Inflammatory macrophage treated with lipopolysaccharide for 4 hours (primary cell): ENCODE data around the gene ARHGAP6.

Experiments used
- DNase-seq: peaks from one replicate; pipeline ENCODE4 v3.0.0-alpha.2; 2020

Gene ARHGAP6

GRCh38 chrX:11342673-11343072 lies 323.0 kb downstream of the ARHGAP6 start:
- DNase-seq: peak; percentile 37

- DNase-seq: peak; percentile 91
These were observed 324.2 kb downstream of the ARHGAP6 start for GRCh38 chrX:11341274-11342201.

- DNase-seq: no peak
These were observed 328.3 kb downstream of the ARHGAP6 start for GRCh38 chrX:11337292-11338009.

GRCh38 chrX:11336201-11336600 lies 329.5 kb downstream of the ARHGAP6 start:
- DNase-seq: no peak

GRCh38 chrX:11334165-11334564 lies 331.6 kb downstream of the ARHGAP6 start:
- DNase-seq: no peak

DNA sequence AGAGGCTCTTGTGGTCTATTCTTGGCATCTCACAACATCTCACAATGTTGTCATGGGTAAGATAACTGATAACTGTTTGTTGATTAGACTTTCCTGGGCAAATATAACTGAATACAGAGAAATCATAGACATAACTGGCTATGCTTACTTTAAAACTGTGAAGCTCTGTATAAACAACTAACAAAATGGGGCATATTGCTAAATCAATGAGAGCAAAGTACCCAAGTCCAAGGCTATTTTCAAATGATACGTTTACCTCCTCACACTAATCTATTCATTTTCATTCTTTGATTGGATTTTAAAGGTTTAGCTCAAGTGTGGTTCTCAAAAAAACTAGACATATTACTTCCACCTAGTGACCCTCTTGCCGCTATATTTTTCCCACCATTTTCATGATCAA lies 333.9 kb downstream of the ARHGAP6 start:
- DNase-seq: no peak

- DNase-seq: peak; percentile 8
These were observed 336.7 kb downstream of the ARHGAP6 start for GRCh38 chrX:11329021-11329420.

GRCh38 chrX:11328134-11328533 lies 337.6 kb downstream of the ARHGAP6 start:
- DNase-seq: no peak

DNA sequence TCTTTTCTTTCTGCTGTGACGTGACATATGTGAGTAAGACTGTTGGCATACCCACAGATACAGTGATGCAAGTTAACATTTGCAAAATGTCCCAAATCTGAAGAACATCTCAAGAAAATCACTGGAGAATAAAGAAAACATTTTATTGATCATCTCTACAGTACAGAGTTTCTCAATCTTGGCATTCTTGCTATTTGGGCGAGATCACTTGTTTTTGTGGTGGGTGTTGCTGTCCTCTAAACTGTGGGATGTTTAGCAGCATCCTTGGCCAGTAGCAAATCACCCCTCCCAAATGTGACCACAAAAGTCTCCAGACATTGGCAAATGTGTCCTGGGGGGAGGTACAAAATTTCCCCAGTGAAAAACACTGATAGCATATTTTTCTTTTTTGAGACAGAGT lies 343.7 kb downstream of the ARHGAP6 start:
- DNase-seq: no peak

DNA sequence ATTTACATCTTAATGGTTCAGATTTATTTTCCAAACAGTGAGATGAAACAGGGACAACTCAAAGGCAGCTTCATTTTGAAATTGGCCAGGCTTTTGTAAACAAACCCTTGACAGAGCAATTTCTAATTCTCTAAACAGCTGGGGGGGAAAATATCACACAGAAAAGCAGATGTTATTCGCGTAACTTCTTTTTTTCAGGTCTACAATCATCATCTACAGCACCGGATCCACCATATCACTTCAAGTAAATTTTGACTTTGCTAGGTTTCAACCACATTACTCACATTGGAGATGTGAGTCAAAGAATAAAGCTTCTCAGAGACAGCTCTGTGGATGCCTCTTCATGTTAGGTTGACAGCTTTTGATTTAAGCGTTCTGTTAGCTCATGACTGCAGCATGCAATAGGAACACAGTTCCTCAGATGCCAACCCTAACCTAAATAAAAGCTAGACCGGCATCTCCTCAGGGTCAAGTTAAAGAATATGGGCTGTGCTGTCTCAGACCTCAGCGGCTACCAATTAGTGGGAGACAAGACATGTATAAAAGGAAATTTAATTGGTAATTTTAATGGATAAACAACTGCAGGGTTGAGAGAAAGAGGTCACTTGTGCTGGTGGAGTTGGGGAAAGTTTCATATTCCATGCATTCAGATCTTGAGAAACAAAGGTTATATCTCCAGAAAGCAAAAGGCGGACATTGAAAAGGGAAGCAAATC lies 345.8 kb downstream of the ARHGAP6 start:
- DNase-seq: no peak

GRCh38 chrX:11311706-11312105 lies 354.0 kb downstream of the ARHGAP6 start:
- no peak for DNase-seq

DNA sequence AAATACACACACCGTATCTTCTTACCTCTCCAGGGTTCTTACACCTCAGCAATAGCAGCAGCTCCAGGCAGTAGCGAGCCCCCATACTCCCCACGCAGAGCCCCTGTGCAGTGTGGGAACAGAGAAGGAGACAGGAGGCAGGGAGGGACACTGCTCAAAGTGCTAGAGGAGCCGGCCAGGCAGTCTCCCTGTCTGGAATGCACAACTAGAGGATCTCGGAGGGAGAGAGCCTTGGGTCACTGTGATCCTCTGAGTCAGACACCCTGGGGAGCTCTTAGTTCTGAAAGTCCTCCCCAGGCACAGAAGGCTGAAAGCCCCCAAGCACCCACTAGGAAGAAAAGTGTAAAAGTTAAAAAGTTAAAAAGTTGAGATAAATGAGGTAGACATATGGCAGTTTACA lies 356.5 kb downstream of the ARHGAP6 start:
- DNase-seq: no peak

GRCh38 chrX:11305641-11306040 lies 360.1 kb downstream of the ARHGAP6 start:
- no peak for DNase-seq

DNA sequence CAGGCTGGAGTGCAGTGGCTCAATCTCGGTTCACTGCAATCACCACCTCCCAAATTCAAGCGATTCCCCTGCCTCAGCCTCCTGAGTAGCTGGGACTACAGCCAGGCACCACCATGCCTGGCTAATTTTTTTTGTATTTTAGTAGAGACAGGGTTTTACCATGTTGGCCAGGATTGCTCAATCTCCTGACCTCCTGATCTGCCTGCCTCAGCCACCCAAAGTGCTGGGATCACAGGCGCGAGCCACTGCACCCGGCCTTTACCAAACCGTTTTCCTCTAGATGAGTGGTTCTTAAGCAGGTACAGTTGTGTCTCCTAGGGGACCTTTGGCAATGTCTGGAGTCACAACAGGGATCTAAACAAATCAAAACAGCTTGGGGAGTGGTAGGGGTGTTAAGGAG lies 360.9 kb downstream of the ARHGAP6 start:
- no peak for DNase-seq

DNA sequence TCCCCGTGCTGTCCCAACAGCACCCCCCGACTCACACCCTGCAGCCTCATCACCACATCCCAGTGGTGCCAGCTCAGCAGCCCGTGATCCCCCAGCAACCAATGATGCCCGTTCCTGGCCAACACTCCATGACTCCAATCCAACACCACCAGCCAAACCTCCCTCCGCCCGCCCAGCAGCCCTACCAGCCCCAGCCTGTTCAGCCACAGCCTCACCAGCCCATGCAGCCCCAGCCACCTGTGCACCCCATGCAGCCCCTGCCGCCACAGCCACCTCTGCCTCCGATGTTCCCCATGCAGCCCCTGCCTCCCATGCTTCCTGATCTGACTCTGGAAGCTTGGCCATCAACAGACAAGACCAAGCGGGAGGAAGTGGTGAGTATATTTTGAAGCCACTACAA lies 367.1 kb downstream of the ARHGAP6 start:
- no peak for DNase-seq

DNA sequence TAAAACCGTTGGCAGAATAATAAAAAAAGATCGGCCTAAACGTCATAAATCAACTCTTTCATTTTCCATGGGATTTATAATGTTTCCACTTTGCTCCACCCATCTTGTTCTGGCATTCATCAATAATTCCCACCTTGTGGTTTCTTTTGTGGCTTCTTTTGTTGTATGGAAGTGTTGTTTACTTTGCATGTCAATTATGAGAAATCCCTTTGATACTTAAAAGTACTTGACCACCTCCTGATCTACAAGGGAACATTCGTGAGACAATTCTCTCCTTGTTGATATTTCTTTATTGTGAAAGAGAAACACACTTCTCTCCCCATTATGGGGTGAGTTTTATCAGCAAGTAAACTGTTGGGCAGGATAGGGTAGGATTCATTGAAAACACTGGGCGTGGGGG lies 369.7 kb downstream of the ARHGAP6 start:
- no peak for DNase-seq

GRCh38 chrX:11293113-11293512 lies 372.6 kb downstream of the ARHGAP6 start, which contains the start of gene AMELX:
AMELX (plus strand) TSS chrX:11293413; CDS start chrX:11294789, 1,376 bp downstream.
- no peak for DNase-seq

GRCh38 chrX:11290416-11291102 lies 375.2 kb downstream of the ARHGAP6 start:
- DNase-seq: no peak

DNA sequence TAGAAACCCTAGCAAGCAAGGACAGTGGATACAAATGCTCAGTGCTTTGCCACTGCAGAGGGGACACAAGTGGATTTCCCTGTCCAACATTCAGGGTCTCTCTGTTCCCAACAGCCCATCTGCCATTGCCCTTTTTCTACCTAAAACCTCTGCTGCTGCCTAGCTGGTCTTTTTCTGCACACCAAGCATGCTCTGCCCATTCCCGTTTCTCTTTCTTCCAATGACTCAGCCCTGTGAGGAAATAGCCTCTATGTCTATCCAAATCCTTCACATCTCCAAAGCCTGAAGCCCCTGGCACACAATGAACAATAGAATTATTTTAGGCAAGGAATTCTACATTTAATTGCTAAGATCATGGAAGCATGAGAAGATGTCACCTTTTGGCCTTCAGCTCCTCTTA lies 378.2 kb downstream of the ARHGAP6 start:
- DNase-seq: peak; percentile 3

- peak; percentile 51 for DNase-seq
These were observed 380.1 kb downstream of the ARHGAP6 start for GRCh38 chrX:11285651-11286050.

DNA sequence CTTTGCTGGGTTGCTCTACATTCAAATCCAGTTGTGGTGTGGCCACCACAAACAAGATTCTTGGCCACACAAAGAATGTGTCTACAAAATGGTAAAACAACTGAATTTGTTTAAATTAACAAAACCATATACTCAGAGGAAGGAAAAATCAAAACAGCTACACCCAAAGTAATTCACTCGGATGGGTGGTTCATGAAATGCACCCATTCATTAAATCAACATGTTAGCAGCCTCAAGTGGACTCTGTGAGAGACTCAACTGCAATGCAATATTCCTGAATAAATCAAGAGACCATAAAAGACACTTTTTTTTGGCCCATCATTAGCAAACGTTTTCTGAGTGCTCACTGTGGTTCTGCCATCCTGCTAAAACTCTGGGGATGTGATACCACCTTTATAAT lies 383.7 kb downstream of the ARHGAP6 start:
- DNase-seq: no peak

- DNase-seq: no peak
These were observed 392.2 kb downstream of the ARHGAP6 start for GRCh38 chrX:11273544-11273943.

- DNase-seq: no peak
These were observed 392.9 kb downstream of the ARHGAP6 start for GRCh38 chrX:11272863-11273262.
